Body of pancreas (tissue), 4 donors: Measurements from ENCODE around the gene ATAD5.

ENCODE experiments used
- POLR2A ChIP-seq, 3 donors: fragments of 450-650 bp; IDR thresholded peaks; one replicate each; pipeline ENCODE4 v1.6.1; 2016; ENCODE audit warnings: antibody characterized with exemption in 3 of 3, mild to moderate bottlenecking in 2 of 3
- TF ChIP-seq, protein P1 (sequence below), 7 experiments: fragments of 450-650 bp in 4 of 7; fragments of 200-600 bp in 3 of 7; sonication (generic) in 3 of 7; IDR thresholded peaks; one replicate each; pipeline ENCODE4 v1.5.1; 2016 to 2019; ENCODE audit warnings: antibody characterized with exemption in 7 of 7

DNA sequence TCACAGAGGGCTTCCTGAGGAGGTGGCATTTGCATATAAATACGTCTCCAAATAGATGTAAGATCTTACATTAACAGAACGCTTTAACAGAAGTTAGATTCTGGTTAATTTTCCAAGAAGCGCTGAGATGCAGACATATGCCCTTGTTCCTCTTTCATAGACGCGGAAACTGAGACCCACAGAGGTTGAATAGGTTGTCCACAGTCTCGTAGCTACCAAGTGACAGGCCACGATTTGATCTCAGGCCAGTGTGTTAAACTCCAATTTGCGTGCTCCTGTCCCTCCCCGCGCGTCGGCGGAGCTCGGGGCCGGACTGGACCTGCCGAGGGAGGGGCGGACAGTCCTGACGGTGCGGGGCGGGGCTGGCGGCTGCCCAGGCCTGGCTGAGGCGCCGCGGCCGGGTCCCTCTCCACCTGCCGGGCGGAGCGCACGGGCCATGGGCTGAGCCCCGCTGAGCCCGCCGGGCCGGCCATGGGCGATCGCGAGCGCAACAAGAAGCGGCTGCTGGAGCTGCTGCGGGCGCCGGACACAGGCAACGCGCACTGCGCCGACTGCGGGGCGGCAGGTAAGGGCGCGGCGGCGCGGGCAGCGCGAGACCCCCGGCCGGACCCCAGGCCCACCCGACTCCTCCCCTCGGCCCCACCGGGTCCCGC is 89.9 kb downstream of the ATAD5 start, which contains the start of gene ADAP2:
- TF ChIP-seq POLR2A (IDR thresholded peaks at IDR 0.05): peak in 1 of 3 donors; percentile 25
- TF ChIP-seq, protein P1, sequence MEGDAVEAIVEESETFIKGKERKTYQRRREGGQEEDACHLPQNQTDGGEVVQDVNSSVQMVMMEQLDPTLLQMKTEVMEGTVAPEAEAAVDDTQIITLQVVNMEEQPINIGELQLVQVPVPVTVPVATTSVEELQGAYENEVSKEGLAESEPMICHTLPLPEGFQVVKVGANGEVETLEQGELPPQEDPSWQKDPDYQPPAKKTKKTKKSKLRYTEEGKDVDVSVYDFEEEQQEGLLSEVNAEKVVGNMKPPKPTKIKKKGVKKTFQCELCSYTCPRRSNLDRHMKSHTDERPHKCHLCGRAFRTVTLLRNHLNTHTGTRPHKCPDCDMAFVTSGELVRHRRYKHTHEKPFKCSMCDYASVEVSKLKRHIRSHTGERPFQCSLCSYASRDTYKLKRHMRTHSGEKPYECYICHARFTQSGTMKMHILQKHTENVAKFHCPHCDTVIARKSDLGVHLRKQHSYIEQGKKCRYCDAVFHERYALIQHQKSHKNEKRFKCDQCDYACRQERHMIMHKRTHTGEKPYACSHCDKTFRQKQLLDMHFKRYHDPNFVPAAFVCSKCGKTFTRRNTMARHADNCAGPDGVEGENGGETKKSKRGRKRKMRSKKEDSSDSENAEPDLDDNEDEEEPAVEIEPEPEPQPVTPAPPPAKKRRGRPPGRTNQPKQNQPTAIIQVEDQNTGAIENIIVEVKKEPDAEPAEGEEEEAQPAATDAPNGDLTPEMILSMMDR (IDR thresholded peaks at IDR 0.05): peak in 1 of 7 experiments; percentile 17
